ENCODE results near the gene KRT14. TPM values are rescaled to one million over a fixed set of nuclear protein-coding genes. Genes with fewer than 3 reads are reported as not detected.
A peak's percentile ranks its signal among the peaks of the same experiment; 100 is the strongest.
"Not testable (repeated sequence)": the region's sequence is repeated elsewhere in the genome, so short reads cannot be mapped to it uniquely, and the experiment has no call there.

The KRT14 gene
- total RNA-seq, 4 donors from 2014 or later: 115 to 7,717 (median 1,579) TPM

GRCh38 chr17:41546819-41547218 lies 39.9 kb downstream of the KRT14 start:
- no peaks in the 10 kb centered on the region for H3K36me3 ChIP-seq
- peak overlapping the region in 2 of 4 donors; percentile 87 to 93 for H3K27ac ChIP-seq
- TF ChIP-seq, protein P1, sequence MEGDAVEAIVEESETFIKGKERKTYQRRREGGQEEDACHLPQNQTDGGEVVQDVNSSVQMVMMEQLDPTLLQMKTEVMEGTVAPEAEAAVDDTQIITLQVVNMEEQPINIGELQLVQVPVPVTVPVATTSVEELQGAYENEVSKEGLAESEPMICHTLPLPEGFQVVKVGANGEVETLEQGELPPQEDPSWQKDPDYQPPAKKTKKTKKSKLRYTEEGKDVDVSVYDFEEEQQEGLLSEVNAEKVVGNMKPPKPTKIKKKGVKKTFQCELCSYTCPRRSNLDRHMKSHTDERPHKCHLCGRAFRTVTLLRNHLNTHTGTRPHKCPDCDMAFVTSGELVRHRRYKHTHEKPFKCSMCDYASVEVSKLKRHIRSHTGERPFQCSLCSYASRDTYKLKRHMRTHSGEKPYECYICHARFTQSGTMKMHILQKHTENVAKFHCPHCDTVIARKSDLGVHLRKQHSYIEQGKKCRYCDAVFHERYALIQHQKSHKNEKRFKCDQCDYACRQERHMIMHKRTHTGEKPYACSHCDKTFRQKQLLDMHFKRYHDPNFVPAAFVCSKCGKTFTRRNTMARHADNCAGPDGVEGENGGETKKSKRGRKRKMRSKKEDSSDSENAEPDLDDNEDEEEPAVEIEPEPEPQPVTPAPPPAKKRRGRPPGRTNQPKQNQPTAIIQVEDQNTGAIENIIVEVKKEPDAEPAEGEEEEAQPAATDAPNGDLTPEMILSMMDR (IDR thresholded peaks at IDR 0.05): no peak
- TF ChIP-seq POLR2A (IDR thresholded peaks at IDR 0.05): no peak
- intact Hi-C loops (cut with DNase I): loop anchor here (5.0 to 10.0 kb wide), 2 partner anchors 115 to 642 kb away; no protein-coding TSS in a partner anchor
- H3K27me3 ChIP-seq: no peaks in the 10 kb centered on the region
- H3K4me1 ChIP-seq: peaks cover 22 to 46% (median 31%) of the 10 kb centered on the region in 3 donors
- 84 to 96% methylated on average over 2 to 3 of the region's 3 CpGs for WGBS, 2 donors
- no peaks in the 10 kb centered on the region for H3K9me3 ChIP-seq
- no peak overlapping the region for H3K4me3 ChIP-seq
- DNase-seq: no peak

DNA sequence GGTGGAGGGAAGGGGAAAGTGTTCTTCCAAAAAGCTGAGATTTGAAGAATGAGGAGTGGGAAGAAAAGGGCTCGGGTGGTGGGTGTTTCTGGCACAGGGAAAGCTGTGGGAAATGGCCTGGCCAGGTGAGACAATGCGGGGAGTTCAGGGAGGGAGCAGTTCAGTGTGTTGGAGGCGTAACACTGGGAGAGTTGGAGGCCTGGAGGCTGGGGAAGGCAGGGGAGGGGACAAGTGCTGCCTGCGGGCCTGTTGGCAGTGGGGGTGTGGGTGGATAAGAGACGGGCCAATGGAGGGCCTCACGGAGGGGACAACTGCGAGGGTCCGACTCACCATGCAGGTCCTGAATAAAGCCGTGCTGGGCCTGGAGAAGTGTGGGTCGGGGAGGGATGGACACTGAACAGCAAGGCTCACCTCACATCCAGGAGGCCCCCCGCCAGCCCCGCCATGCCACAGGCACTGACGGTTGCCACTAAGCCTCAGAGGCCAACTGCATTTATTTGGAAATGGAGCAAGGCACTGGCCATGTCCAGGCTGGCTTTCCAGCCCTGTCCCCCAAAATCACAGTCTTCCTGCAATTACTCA lies 40.8 kb downstream of the KRT14 start:
- no peak for DNase-seq
- peaks cover 22 to 50% (median 31%) of the 10 kb centered on the region in 3 donors for H3K4me1 ChIP-seq
- TF ChIP-seq, protein P1 (IDR thresholded peaks at IDR 0.05): no peak
- no peak for TF ChIP-seq POLR2A (IDR thresholded peaks at IDR 0.05)
- intact Hi-C loops (cut with DNase I): loop anchor here (5.0 to 10.0 kb wide), 2 partner anchors 116 to 641 kb away; no protein-coding TSS in a partner anchor
- H3K36me3 ChIP-seq: no peaks in the 10 kb centered on the region
- 72 to 85% methylated on average over 8 to 13 of the region's 13 CpGs for WGBS, 2 donors
- no peak overlapping the region for H3K4me3 ChIP-seq
- no peaks in the 10 kb centered on the region for H3K9me3 ChIP-seq
- H3K27me3 ChIP-seq: no peaks in the 10 kb centered on the region
- H3K27ac ChIP-seq: no peak overlapping the region

GRCh38 chr17:41544935-41545334 lies 41.8 kb downstream of the KRT14 start:
- H3K36me3 ChIP-seq: no peaks in the 10 kb centered on the region
- H3K27me3 ChIP-seq: no peaks in the 10 kb centered on the region
- no peak overlapping the region for H3K27ac ChIP-seq
- no peak overlapping the region for H3K4me3 ChIP-seq
- no peak for TF ChIP-seq POLR2A (IDR thresholded peaks at IDR 0.05)
- TF ChIP-seq, protein P1 (IDR thresholded peaks at IDR 0.05): no peak
- H3K9me3 ChIP-seq: no peaks in the 10 kb centered on the region
- 93 to 100% methylated on average over 1 to 5 of the region's 5 CpGs for WGBS, 2 donors
- no peak for DNase-seq
- intact Hi-C loops (cut with DNase I): loop anchor here (5.0 to 10.0 kb wide), 2 partner anchors 117 to 640 kb away; no protein-coding TSS in a partner anchor
- H3K4me1 ChIP-seq: peaks cover 22 to 45% (median 31%) of the 10 kb centered on the region in 3 donors

DNA sequence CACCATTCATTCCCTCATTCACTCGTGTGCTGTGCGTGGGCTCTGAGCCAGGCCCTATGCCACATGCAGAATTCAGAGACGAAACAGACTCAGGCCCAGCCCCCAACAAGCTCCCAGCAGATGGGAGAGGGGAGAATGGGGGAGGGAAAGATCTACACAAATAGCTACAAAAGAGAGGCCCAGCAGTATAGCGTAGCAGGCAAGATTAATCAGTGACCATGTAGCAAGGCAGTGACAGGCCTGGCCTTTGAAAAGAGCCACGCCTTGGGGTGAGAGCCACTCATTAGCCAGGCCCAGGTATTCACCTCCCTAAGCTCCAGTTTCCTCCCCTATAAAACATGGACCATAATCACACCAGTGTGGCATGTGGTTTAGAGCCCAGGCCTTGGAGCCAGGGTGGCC lies 42.2 kb downstream of the KRT14 start:
- WGBS, 2 donors: 52 to 56% methylated on average over 2 of the region's 5 CpGs
- H3K4me1 ChIP-seq: peaks cover 21 to 40% (median 27%) of the 10 kb centered on the region in 3 donors
- H3K4me3 ChIP-seq: no peak overlapping the region
- no peaks in the 10 kb centered on the region for H3K9me3 ChIP-seq
- peak overlapping the region in 1 of 4 donors; percentile 30 for H3K27ac ChIP-seq
- intact Hi-C loops (cut with DNase I): loop anchor here (10.0 kb wide), 1 partner anchor 640 kb away; no protein-coding TSS in a partner anchor
- H3K36me3 ChIP-seq: no peaks in the 10 kb centered on the region
- no peak for DNase-seq
- no peaks in the 10 kb centered on the region for H3K27me3 ChIP-seq
- TF ChIP-seq, protein P1 (IDR thresholded peaks at IDR 0.05): no peak

GRCh38 chr17:41542786-41543185 lies 43.9 kb downstream of the KRT14 start:
- not testable (repeated sequence) for H3K27ac ChIP-seq

More at GRCh38 chr17:41542786-41543185, 43.9 kb downstream of the KRT14 start:
- not testable (repeated sequence) for H3K9me3 ChIP-seq, H3K27me3 ChIP-seq, H3K36me3 ChIP-seq, DNase-seq, H3K4me3 ChIP-seq
- intact Hi-C loops (cut with DNase I): loop anchor here (10.0 kb wide), 1 partner anchor 638 kb away; no protein-coding TSS in a partner anchor
- peaks cover 8 to 38% (median 19%) of the 10 kb centered on the region in 3 donors for H3K4me1 ChIP-seq
- 75 to 81% methylated on average over 10 of the region's 10 CpGs for WGBS, 2 donors

Measured in esophagus squamous epithelium (tissue), 5 donors.